HG03025 (cell line): Measurements from ENCODE around the gene CD4.
A peak's percentile ranks its signal among the peaks of the same experiment; 100 is the strongest.
"Not testable (repeated sequence)": the region's sequence is repeated elsewhere in the genome, so short reads cannot be mapped to it uniquely, and the experiment has no call there.

Source experiments
- ATAC-seq: cut with Tn5 transposase; IDR thresholded peaks from one replicate; pipeline ENCODE4 v1.9.1; 2021; ENCODE audit warnings: mild to moderate bottlenecking, moderate library complexity; ENCODE audit not compliant: unreplicated experiment, low FRiP score

The CD4 gene

GRCh38 chr12:6863033-6863432 lies 73.7 kb downstream of the CD4 start:
- ATAC-seq = no peak

- ATAC-seq = no peak
Observed at GRCh38 chr12:6863586-6864321, 74.4 kb downstream of the CD4 start.

GRCh38 chr12:6865307-6865706 lies 76.0 kb downstream of the CD4 start:
- ATAC-seq = not testable (repeated sequence)

GRCh38 chr12:6866163-6866919 lies 77.0 kb downstream of the CD4 start:
- no peak for ATAC-seq

DNA sequence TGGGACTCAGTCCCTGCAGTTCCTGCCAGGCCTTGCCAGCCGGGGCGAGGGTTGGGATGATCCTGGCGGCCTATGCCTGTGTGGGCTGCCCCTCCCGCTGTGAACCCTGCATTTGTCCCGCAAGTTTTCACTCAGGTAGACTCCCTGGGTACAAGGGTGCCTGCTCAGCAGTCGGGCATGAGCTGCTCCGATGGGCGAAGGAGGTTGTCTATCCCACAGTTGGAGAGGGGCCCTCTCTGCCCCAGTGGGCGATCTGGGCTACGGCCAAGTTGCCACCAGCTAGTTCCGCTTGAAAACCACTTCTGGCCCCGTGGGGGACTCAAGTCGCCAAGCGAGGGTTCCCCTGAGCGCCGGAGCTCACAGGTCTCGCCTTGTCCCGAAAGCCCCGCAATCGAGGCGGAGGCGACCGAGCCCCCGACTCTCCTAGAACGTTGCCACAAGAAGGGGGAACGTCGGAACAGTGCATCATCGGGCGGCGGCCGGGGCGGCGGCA lies 77.6 kb downstream of the CD4 start:
- ATAC-seq = peak; percentile 8

GRCh38 chr12:6867413-6868210 lies 78.3 kb downstream of the CD4 start, which contains the start of gene TPI1:
TSS of gene TPI1 (plus strand) at chr12:6867531. CDS start at chr12:6867567, 36 bp downstream.
- peak; percentile 59 for ATAC-seq

- no peak for ATAC-seq
Observed at GRCh38 chr12:6868211-6869048, 79.1 kb downstream of the CD4 start.

DNA sequence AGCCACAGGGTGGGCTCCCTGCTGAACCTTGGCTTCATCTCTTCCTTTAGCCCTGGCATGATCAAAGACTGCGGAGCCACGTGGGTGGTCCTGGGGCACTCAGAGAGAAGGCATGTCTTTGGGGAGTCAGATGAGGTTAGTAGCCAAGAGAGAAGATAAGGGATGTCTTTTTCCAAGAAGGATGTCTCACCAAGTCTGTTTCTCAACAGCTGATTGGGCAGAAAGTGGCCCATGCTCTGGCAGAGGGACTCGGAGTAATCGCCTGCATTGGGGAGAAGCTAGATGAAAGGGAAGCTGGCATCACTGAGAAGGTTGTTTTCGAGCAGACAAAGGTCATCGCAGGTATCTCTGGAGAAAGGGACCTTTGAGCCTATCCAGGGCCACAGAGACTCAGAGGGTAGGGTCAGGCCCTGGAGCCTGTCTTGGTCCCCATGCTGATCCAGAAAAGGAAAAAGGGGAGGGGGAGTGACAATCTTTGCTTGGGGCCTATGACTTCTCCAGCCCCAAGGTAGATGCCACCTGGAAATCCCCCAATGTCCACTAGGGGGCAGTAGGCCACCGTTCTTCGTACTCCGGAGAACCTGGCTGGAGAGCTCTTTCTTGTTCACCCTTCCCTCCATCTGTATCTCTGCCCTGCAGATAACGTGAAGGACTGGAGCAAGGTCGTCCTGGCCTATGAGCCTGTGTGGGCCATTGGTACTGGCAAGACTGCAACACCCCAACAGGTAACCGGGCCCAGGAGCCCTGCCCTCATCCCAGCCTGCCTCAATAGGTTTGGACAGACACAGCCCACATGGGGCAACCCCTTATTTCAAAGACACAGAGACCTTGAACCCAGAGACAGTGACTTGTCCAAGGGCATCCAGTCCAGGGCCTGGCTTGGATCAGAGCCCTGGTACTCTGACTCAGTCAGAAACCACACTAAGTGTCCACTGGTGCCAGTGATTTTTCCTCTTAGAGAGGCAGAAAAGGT lies 80.0 kb downstream of the CD4 start:
- ATAC-seq = no peak

GRCh38 chr12:6870304-6870703 lies 81.0 kb downstream of the CD4 start:
- ATAC-seq = not testable (repeated sequence)
